OCI-LY7 (cell line): ENCODE data around the gene JOSD2. TPM values are rescaled to one million over a fixed set of nuclear protein-coding genes. Genes with fewer than 3 reads are reported as not detected.

Experiments
- BruUV-seq: library from RNA; stranded (reverse); fragments of 400-500 nt; replicated peaks from 2 replicates; lab custom pipeline; 2021; lab: Mats Ljungman, UMichigan
- CTCF ChIA-PET: fragments of 300-600 bp; sonication (Branson Sonifier 250); formaldehyde crosslinking; loops from one replicate; lab custom pipeline; 2022; ENCODE audit warnings: antibody characterized with exemption; ENCODE audit not compliant: unreplicated experiment; lab: Charles Lee
- POLR2A ChIA-PET: fragments of 300-600 bp; sonication (Branson Sonifier 250); formaldehyde crosslinking; loops from one replicate; lab custom pipeline; 2022; ENCODE audit warnings: antibody characterized with exemption; lab: Charles Lee
- DNase-seq: peaks from one replicate; pipeline ENCODE4 v3.0.0-alpha.2; 2015; ENCODE audit warnings: low spot score
- H2AFZ ChIP-seq: fragments of 200-600 bp; sonication (generic), shearing (Covaris generic); 2 replicates; pipeline ENCODE4 v1.6.1; 2014; ENCODE audit warnings: mild to moderate bottlenecking, antibody characterized with exemption, low read length, moderate library complexity
- H3K27ac ChIP-seq: fragments of 200-600 bp; sonication (generic); 2 replicates; pipeline ENCODE4 v1.5.1; 2014; ENCODE audit warnings: mixed run types, low read depth, mild to moderate bottlenecking, moderate library complexity, low read length, inconsistent platforms; ENCODE audit not compliant: poor library complexity, severe bottlenecking
- H3K36me3 ChIP-seq: fragments of 200-600 bp; sonication (generic); 2 replicates; pipeline ENCODE4 v1.6.1; 2014; ENCODE audit warnings: mild to moderate bottlenecking, antibody characterized with exemption, low read length, moderate library complexity, mixed read lengths; ENCODE audit not compliant: insufficient read depth
- H3K4me1 ChIP-seq: fragments of 200-600 bp; sonication (generic); 2 replicates; pipeline ENCODE4 v1.5.1; 2014; ENCODE audit warnings: mild to moderate bottlenecking, low read length; ENCODE audit not compliant: insufficient read depth, poor library complexity, severe bottlenecking
- H3K4me2 ChIP-seq: fragments of 200-600 bp; sonication (generic); 2 replicates; pipeline ENCODE4 v1.6.1; 2014; ENCODE audit warnings: mild to moderate bottlenecking, low read length
- H3K4me3 ChIP-seq: fragments of 200-600 bp; sonication (generic); 2 replicates; pipeline ENCODE4 v1.5.1; 2014; ENCODE audit warnings: mild to moderate bottlenecking, low read depth, low read length; ENCODE audit not compliant: poor library complexity, severe bottlenecking
- H3K79me2 ChIP-seq: fragments of 200-600 bp; sonication (generic); 2 replicates; pipeline ENCODE4 v1.6.1; 2016; ENCODE audit warnings: low read depth, mild to moderate bottlenecking, low read length, moderate library complexity, mixed read lengths; ENCODE audit not compliant: insufficient read depth
- H3K9me2 ChIP-seq: fragments of 200-600 bp; sonication (generic); 2 replicates; pipeline ENCODE4 v1.6.1; 2016; ENCODE audit warnings: mild to moderate bottlenecking, low read length, mixed read lengths; ENCODE audit not compliant: insufficient read depth
- H3K9me3 ChIP-seq: fragments of 200-600 bp; sonication (generic); 2 replicates; pipeline ENCODE4 v1.6.1; 2014; ENCODE audit warnings: mild to moderate bottlenecking, mixed run types, low read length, mixed read lengths
- H4K20me1 ChIP-seq: fragments of 200-600 bp; sonication (generic); 2 replicates; pipeline ENCODE4 v1.6.1; 2014; ENCODE audit warnings: mild to moderate bottlenecking, antibody characterized with exemption, low read length, moderate library complexity, mixed read lengths; ENCODE audit not compliant: insufficient read depth
- CTCF ChIP-seq: fragments of 200-600 bp; sonication (generic); conservative IDR thresholded peaks from 2 replicates; pipeline ENCODE4 v1.5.1; 2014; ENCODE audit warnings: mild to moderate bottlenecking, antibody characterized with exemption, low read length, moderate library complexity, mixed read lengths
- EZH2phosphoT487 ChIP-seq: fragments of 200-600 bp; sonication (generic); IDR thresholded peaks from 2 replicates; pipeline ENCODE4 v1.6.1; 2018; ENCODE audit warnings: low read depth, borderline replicate concordance, mild to moderate bottlenecking, mixed run types, antibody characterized with exemption, low read length, moderate library complexity, mixed read lengths
- intact Hi-C: fragments of 100-400 bp; cut with micrococcal nuclease; formaldehyde crosslinking; loops from one replicate; pipeline ENCODE4 v1.10.0; 2022; ENCODE audit not compliant: unreplicated experiment
- total RNA-seq, 2 experiments: library from RNA; depleted of rRNA in 1 of 2; stranded (reverse); fragments of >200 nt in 1 of 2; shearing (Covaris generic) in 1 of 2; gene quantifications; 2 replicates each; pipeline ENCODE4 v1.2.3, GENCODE V29; 2014 to 2022

The JOSD2 gene
- total RNA-seq, 2 experiments from 2014 or later: 13.0 to 17.8 TPM

GRCh38 chr19:50457300-50457699 lies 53.7 kb downstream of the JOSD2 start:
- no peak for DNase-seq
- CTCF ChIA-PET: no interaction called here
- Histone ChIP-seq H3K9me3 (no peaks in the 10 kb centered on the region), H3K4me2 (no peak overlapping the region), H3K27ac (no peak overlapping the region), H3K36me3 (no peaks in the 10 kb centered on the region), H3K9me2 (no peaks in the 10 kb centered on the region), H3K4me1 (peaks cover 25% of the 10 kb centered on the region), H3K4me3 (no peak overlapping the region), H3K79me2 (no peaks in the 10 kb centered on the region), H4K20me1 (no peaks in the 10 kb centered on the region), H2AFZ (no peak overlapping the region)
- intact Hi-C loops: no loop called here
- no peak for TF ChIP-seq CTCF
- TF ChIP-seq EZH2phosphoT487: no peak
- no TSS peak for BruUV-seq
- POLR2A ChIA-PET: no interaction called here

Other genes with a start within 250 kb of the JOSD2 start
- 7.1 and 7.4 TPM in 2 replicates for gene KCNC3, start 181.8 kb downstream of the JOSD2 start, total RNA-seq (2014; rRNA removed; shearing (Covaris generic))
- 21.7 and 23.4 TPM in 2 replicates for gene KCNC3, start 181.8 kb downstream of the JOSD2 start, total RNA-seq (2022)
- gene NAPSA, start 145.6 kb downstream of the JOSD2 start, total RNA-seq (2014; rRNA removed; shearing (Covaris generic)): 2.6 and 5.7 TPM in 2 replicates
- gene NAPSA, start 145.6 kb downstream of the JOSD2 start, total RNA-seq (2022): 15.7 and 30.1 TPM in 2 replicates
- gene NR1H2, start 134.7 kb downstream of the JOSD2 start, total RNA-seq (2014; rRNA removed; shearing (Covaris generic)): 52.8 and 65.7 TPM in 2 replicates
- 41.2 and 53.1 TPM in 2 replicates for gene NR1H2, start 134.7 kb downstream of the JOSD2 start, total RNA-seq (2022)
- 147 and 233 TPM in 2 replicates for gene POLD1, start 126.8 kb downstream of the JOSD2 start, total RNA-seq (2014; rRNA removed; shearing (Covaris generic))
- 119 and 127 TPM in 2 replicates for gene POLD1, start 126.8 kb downstream of the JOSD2 start, total RNA-seq (2022)
- gene SPIB, start 92.3 kb downstream of the JOSD2 start, total RNA-seq (2014; rRNA removed; shearing (Covaris generic)): 122 and 145 TPM in 2 replicates
- gene SPIB, start 92.3 kb downstream of the JOSD2 start, total RNA-seq (2022): 99.4 and 101 TPM in 2 replicates
- gene MYBPC2, start 78.3 kb downstream of the JOSD2 start, total RNA-seq (2014; rRNA removed; shearing (Covaris generic)): 10.6 and 15.4 TPM in 2 replicates
- gene MYBPC2, start 78.3 kb downstream of the JOSD2 start, total RNA-seq (2022): 22.2 and 28.2 TPM in 2 replicates
- gene EMC10, start 34.7 kb downstream of the JOSD2 start, total RNA-seq (2014; rRNA removed; shearing (Covaris generic)): 44.4 and 45.2 TPM in 2 replicates
- 37.5 and 39.1 TPM in 2 replicates for gene EMC10, start 34.7 kb downstream of the JOSD2 start, total RNA-seq (2022)
- 0.63 and 0.85 TPM in 2 replicates for gene GARIN5A, start 34.3 kb downstream of the JOSD2 start, total RNA-seq (2014; rRNA removed; shearing (Covaris generic))
- 0.59 and 1.00 TPM in 2 replicates for gene GARIN5A, start 34.3 kb downstream of the JOSD2 start, total RNA-seq (2022)
- gene ASPDH, start 2.7 kb upstream of the JOSD2 start, total RNA-seq (2014; rRNA removed; shearing (Covaris generic)): not detected in 2 replicates
- not detected in 2 replicates for gene ASPDH, start 2.7 kb upstream of the JOSD2 start, total RNA-seq (2022)
- gene LRRC4B, start 57.2 kb upstream of the JOSD2 start, total RNA-seq (2014; rRNA removed; shearing (Covaris generic)): not detected in 2 replicates
- gene LRRC4B, start 57.2 kb upstream of the JOSD2 start, total RNA-seq (2022): 0.29 TPM in 1 of 2 replicates, not detected in the other
- 0.16 TPM in 1 of 2 replicates, not detected in the other for gene SYT3, start 128.7 kb upstream of the JOSD2 start, total RNA-seq (2014; rRNA removed; shearing (Covaris generic))
- 0.17 and 0.33 TPM in 2 replicates for gene SYT3, start 128.7 kb upstream of the JOSD2 start, total RNA-seq (2022)
- 15.2 and 20.0 TPM in 2 replicates for gene C19orf81, start 138.3 kb upstream of the JOSD2 start, total RNA-seq (2014; rRNA removed; shearing (Covaris generic))
- 11.4 and 14.2 TPM in 2 replicates for gene C19orf81, start 138.3 kb upstream of the JOSD2 start, total RNA-seq (2022)
- gene SHANK1, start 208.6 kb upstream of the JOSD2 start, total RNA-seq (2014; rRNA removed; shearing (Covaris generic)): 0.03 TPM in 2 replicates
- 10.7 and 13.1 TPM in 2 replicates for gene SHANK1, start 208.6 kb upstream of the JOSD2 start, total RNA-seq (2022)
- gene CLEC11A, start 212.2 kb upstream of the JOSD2 start, total RNA-seq (2014; rRNA removed; shearing (Covaris generic)): 1.0 and 2.0 TPM in 2 replicates
- gene CLEC11A, start 212.2 kb upstream of the JOSD2 start, total RNA-seq (2022): 4.2 and 4.5 TPM in 2 replicates